Heart right ventricle (tissue), 16 donors: Measurements from ENCODE around the gene PVALEF. TPM values are rescaled to one million over a fixed set of nuclear protein-coding genes. Genes with fewer than 3 reads are reported as not detected.

Experiments used
- ATAC-seq, 8 donors: fragments of 200-7000 bp; cut with Tn5 transposase; one replicate each; pipeline ENCODE4 v1.9.1; 2020; ENCODE audit warnings: mild to moderate bottlenecking in 8 of 8, moderate library complexity in 8 of 8, moderate number of reproducible peaks in 1 of 8
- DNase-seq, 2 donors: peaks; one replicate each; pipeline ENCODE4 v3.0.0-alpha.2; 2020
- H3K27ac ChIP-seq, 10 donors: fragments of 200-600 bp; sonication (generic) in 2 of 10; one replicate each; pipeline versions ENCODE4 v1.5.0 to v1.8.0; 2020 to 2022; ENCODE audit warnings: mild to moderate bottlenecking in 3 of 10
- H3K27me3 ChIP-seq, 7 donors: fragments of 200-600 bp; one replicate each; pipeline ENCODE4 v1.8.0; 2021 to 2022; ENCODE audit warnings: mild to moderate bottlenecking in 2 of 7
- H3K36me3 ChIP-seq, 9 donors: fragments of 200-600 bp; sonication (generic) in 1 of 9; one replicate each; pipeline versions ENCODE4 v1.5.0 to v1.8.0; 2020 to 2022; ENCODE audit warnings: mild to moderate bottlenecking in 2 of 9
- H3K4me1 ChIP-seq, 9 donors: fragments of 200-600 bp; sonication (generic) in 1 of 9; one replicate each; pipeline versions ENCODE4 v1.5.0 to v1.8.0; 2020 to 2022; ENCODE audit warnings: mild to moderate bottlenecking in 4 of 9
- H3K4me3 ChIP-seq, 10 donors: fragments of 200-600 bp; sonication (generic) in 2 of 10; one replicate each; pipeline versions ENCODE4 v1.5.0 to v1.8.0; 2020 to 2022; ENCODE audit warnings: mild to moderate bottlenecking in 7 of 10, moderate library complexity in 2 of 10
- H3K9me3 ChIP-seq, 11 donors: fragments of 200-600 bp in 10 of 11; sonication (generic) in 2 of 11; one replicate each; pipeline versions ENCODE4 v1.5.0 to v1.8.0; 2013 to 2022; ENCODE audit warnings: mild to moderate bottlenecking in 2 of 11, control low read depth in 1 of 11, moderate library complexity in 1 of 11
- CTCF ChIP-seq, 9 donors: fragments of 200-600 bp; sonication (generic) in 2 of 9; IDR thresholded peaks; one replicate each; pipeline versions ENCODE4 v1.5.0 to v1.8.0; 2021 to 2022; ENCODE audit warnings: antibody characterized with exemption in 9 of 9, mild to moderate bottlenecking in 5 of 9, moderate library complexity in 1 of 9
- WGBS, 2 donors: extraction: QIAGEN DNeasy Blood & Tissue Kit; methylation state at CpG; one replicate each; pipeline ENCODE4 v1.1.7; 2013; ENCODE audit warnings: inconsistent platforms in 1 of 2; 5-methylcytosine and 5-hydroxymethylcytosine counted together
- intact Hi-C, 10 donors: fragments of 100-400 bp; cut with DNase I; formaldehyde crosslinking; loops; one replicate each; pipeline versions ENCODE4 v1.11.1 to v1.14.2; 2022
- polyA plus RNA-seq, 2 donors: library from polyadenylated mRNA; stranded (reverse); fragments of 200-250 nt; gene quantifications; one replicate each; pipeline ENCODE4 v1.2.3, GENCODE V29; 2013
- total RNA-seq, 10 donors: library from RNA; stranded (reverse); fragmentation: NEBNext Ultra II Directional in 3 of 10; extraction: Animal tissue kit (Norgen Biotek cat#: 25700) in 3 of 10; gene quantifications; one replicate each; pipeline versions ENCODE4 v1.2.1 to v1.2.4, GENCODE V29; 2021 to 2023
- donor health status: Arrhythmogenic right ventricular cardiomyopathy.
- donor health status: ischemic (EF 13 %, LVEDD 7.1; RV severe dilation, severe dysfunction).
- donor health status: healthy with polysubstance abuse.
- donor health status: DM: no; HTN: yes; CAD: no.
- donor health status: DM: no; HTN: no; CAD: no.
- donor health status: ischemic (EF 25% LVEDD 6.9; RV normal size, moderate dysfunction).
- donor health status: ischemic (EF 25% LVEDD 5.7; RV mildly dilated, moderate dysfunction).
- donor health status: healthy.
- donor health status: DM: yes; HTN: yes; CAD: no.
- donor health status: Ischemic cardiomyopathy.
- donor health status: ischemic (EF 35%, LVEDD 5.7; RV mildly dilated, moderate dysfunction).
- donor health status: nonischemic (EF 11% LVEDD 7.7; RV severe dilation, severe dysfunction).
- donor health status: DM: yes; HTN: yes; CAD: no.
- donor health status: PGD.
- donor health status: ischemic (EF 29% LVEDD 5.4; RV normal size, mild dysfunction).
- donor health status: nonischemic (EF 23%, LVEDD 6.1; RV moderate dilation, normal function).

Gene PVALEF
- total and polyA plus RNA-seq, 12 donors = not detected

- ATAC-seq (no peak), DNase-seq (no peak)
- no peak overlapping the region for H3K27ac ChIP-seq
- H3K27me3 ChIP-seq = peaks cover 0 to 8% (median 0%) of the 10 kb centered on the region in 7 donors
- H3K4me1 ChIP-seq = no peaks in the 10 kb centered on the region
- 95% methylated on average over 11 of the region's 11 CpGs for WGBS, 2 donors
- H3K9me3 ChIP-seq = no peaks in the 10 kb centered on the region
- H3K4me3 ChIP-seq = no peak overlapping the region
- H3K36me3 ChIP-seq = peaks cover 0 to 22% (median 0%) of the 10 kb centered on the region in 9 donors
- intact Hi-C loops = no loop called here
- TF ChIP-seq CTCF (IDR thresholded peaks at IDR 0.05) = no peak
Observed at GRCh38 chr17:81187120-81187519, 21.8 kb downstream of the PVALEF start.

DNA sequence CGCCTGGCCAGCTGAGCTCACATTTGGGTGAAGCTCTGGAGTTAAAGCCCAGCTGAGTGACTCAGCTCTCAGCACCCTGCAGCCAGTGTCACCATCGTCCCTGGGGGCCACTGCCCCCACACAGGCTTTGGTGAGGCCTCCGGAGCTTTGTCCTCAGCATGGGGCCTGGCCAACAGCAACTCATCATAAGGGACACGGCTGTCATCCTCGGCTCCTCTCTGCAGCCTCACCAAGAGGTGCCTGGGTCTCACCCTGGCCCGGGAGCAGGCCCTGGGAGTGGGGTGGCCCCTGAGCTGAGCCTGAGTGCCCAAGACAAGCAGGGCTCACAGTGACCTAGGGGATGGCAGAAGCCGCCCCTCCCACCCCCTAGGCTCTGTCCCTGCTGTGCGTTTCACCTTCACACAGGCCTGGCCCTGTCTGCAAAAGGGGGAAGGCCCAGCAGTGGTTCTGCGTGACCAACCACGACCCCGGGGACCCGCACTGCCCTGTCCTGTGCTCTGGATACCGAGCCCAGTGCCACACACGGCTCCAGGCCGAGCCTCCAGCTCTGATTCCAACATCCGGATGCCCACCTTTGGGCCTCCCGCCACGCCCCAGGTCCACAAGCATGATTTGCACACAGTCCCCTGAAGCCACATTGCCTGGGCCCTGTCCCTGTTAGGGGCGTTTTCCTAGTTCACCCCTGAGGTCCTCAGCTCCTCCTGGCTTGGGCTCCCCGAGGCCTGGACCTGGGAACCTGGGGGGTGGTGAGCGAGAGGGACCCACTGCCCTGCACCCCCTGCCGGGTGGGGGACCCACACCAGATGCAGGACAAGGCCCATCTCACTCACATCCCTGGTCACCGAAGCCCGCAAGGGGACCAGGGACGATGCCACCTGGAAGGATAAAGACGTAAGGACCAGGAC is 22.5 kb downstream of the PVALEF start:
- no peak for DNase-seq
- intact Hi-C loops = no loop called here
- peaks cover 0 to 8% (median 0%) of the 10 kb centered on the region in 7 donors for H3K27me3 ChIP-seq
- H3K9me3 ChIP-seq = no peaks in the 10 kb centered on the region
- peaks cover 0 to 24% (median 0%) of the 10 kb centered on the region in 9 donors for H3K36me3 ChIP-seq
- H3K4me3 ChIP-seq = no peak overlapping the region
- ATAC-seq = no peak
- no peaks in the 10 kb centered on the region for H3K4me1 ChIP-seq
- no peak overlapping the region for H3K27ac ChIP-seq
- WGBS, 2 donors = 90 to 95% methylated on average over 26 of the region's 26 CpGs
- TF ChIP-seq CTCF (IDR thresholded peaks at IDR 0.05) = no peak

DNA sequence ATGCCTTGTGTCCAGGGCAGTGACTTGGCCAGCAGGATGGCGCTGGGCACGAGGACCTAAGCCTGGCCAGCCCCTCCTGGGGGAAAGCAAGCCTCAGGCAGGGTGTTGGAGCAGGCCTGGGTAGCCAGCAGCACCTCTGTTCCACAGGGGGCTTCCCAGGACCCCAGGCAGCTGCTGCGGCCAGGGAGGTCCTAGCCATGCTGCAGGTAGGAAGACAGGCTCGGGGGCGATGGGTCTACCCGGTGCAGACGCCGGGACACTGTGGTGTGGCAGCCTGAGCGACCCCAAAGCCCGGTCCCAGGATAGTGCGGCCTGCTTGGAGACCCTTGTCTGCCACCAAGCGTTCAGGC is 23.2 kb downstream of the PVALEF start:
- 96 to 98% methylated on average over 12 of the region's 12 CpGs for WGBS, 2 donors
- intact Hi-C loops = no loop called here
- TF ChIP-seq CTCF (IDR thresholded peaks at IDR 0.05) = no peak
- no peak overlapping the region for H3K4me3 ChIP-seq
- H3K27ac ChIP-seq = no peak overlapping the region
- no peaks in the 10 kb centered on the region for H3K9me3 ChIP-seq
- H3K27me3 ChIP-seq = peaks cover 0 to 5% (median 0%) of the 10 kb centered on the region in 7 donors
- no peaks in the 10 kb centered on the region for H3K4me1 ChIP-seq
- H3K36me3 ChIP-seq = peaks cover 0 to 24% (median 0%) of the 10 kb centered on the region in 9 donors
- ATAC-seq (no peak), DNase-seq (no peak)

DNA sequence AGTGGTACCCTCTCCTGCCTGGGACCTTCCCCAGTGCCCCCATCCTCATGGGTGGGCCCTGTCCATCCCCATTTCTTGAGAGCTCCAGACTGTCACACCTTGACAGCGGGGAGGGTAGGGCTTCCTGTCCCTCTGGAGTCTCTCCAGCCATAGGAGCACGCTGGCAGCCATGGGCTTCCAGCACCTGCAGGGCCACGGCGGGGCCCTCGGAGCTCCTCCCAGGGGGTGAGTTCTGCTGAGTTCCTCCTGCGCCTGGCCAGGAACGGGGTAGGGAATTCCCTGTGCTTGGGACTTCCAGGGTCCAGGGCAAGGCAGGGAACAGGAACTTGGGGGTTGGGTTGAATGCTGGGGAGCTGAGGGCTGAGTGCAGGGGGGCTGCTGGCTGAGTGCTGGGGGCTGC is 23.7 kb downstream of the PVALEF start:
- Histone ChIP-seq H3K27me3 (no peaks in the 10 kb centered on the region), H3K36me3 (peaks cover 0 to 24% (median 0%) of the 10 kb centered on the region in 9 donors), H3K4me3 (no peak overlapping the region), H3K27ac (no peak overlapping the region), H3K4me1 (peaks cover 0 to 2% (median 0%) of the 10 kb centered on the region in 9 donors), H3K9me3 (no peaks in the 10 kb centered on the region)
- intact Hi-C loops = no loop called here
- no peak for TF ChIP-seq CTCF (IDR thresholded peaks at IDR 0.05)
- WGBS, 2 donors = 90 to 95% methylated on average over 7 of the region's 7 CpGs
- DNase-seq (no peak), ATAC-seq (no peak)
